SK-N-SH treated with all-trans-retinoic acid at 6 μM for 48 hours (cell line): ENCODE measurements around the gene DNASE1L3.
A peak's percentile ranks its signal among the peaks of the same experiment; 100 is the strongest.

Source experiments
- ATAC-seq: fragments of 200-7000 bp; cut with Tn5 transposase; 3 replicates; pipeline ENCODE4 v1.9.1; 2020; ENCODE audit warnings: mild to moderate bottlenecking, moderate library complexity
- ARNTL ChIP-seq: fragments of 450-650 bp; formaldehyde crosslinking; IDR thresholded peaks from 2 replicates; pipeline ENCODE4 v1.5.0; 2020; ENCODE audit warnings: low read depth, mild to moderate bottlenecking, moderate library complexity, borderline replicate concordance
- BACH2 ChIP-seq: fragments of 250-450 bp; sonication (Bioruptor Pico); IDR thresholded peaks from 2 replicates; pipeline ENCODE4 v1.9.0; 2021; ENCODE audit warnings: mild to moderate bottlenecking, borderline replicate concordance
- CSDC2 ChIP-seq: fragments of 250-450 bp; sonication (Bioruptor Pico); IDR thresholded peaks from 2 replicates; pipeline ENCODE4 v1.5.0; 2020; ENCODE audit warnings: mild to moderate bottlenecking, moderate library complexity
- ESRRG ChIP-seq: fragments of 250-450 bp; sonication (Bioruptor Pico); IDR thresholded peaks from 2 replicates; pipeline ENCODE4 v1.6.1; 2021; ENCODE audit warnings: mild to moderate bottlenecking
- GLIS3 ChIP-seq: fragments of 250-450 bp; sonication (Bioruptor Pico); IDR thresholded peaks from 2 replicates; pipeline ENCODE4 v1.5.0; 2020; ENCODE audit warnings: mild to moderate bottlenecking, moderate library complexity
- ISL1 ChIP-seq: fragments of 250-450 bp; sonication (Bioruptor Pico); IDR thresholded peaks from 2 replicates; pipeline ENCODE4 v2.1.2; 2022; ENCODE audit warnings: mild to moderate bottlenecking, moderate library complexity
- OSR1 ChIP-seq: fragments of 250-450 bp; sonication (Bioruptor Pico); IDR thresholded peaks from 2 replicates; pipeline ENCODE4 v1.8.0; 2022; ENCODE audit warnings: moderate library complexity, mild to moderate bottlenecking, inconsistent platforms
- PPARA ChIP-seq: fragments of 250-450 bp; sonication (Bioruptor Pico); IDR thresholded peaks from 2 replicates; pipeline ENCODE4 v1.5.0; 2020; ENCODE audit warnings: mild to moderate bottlenecking, borderline replicate concordance
- RARB ChIP-seq: fragments of 250-450 bp; sonication (Bioruptor Pico); IDR thresholded peaks from 2 replicates; pipeline ENCODE4 v1.8.0; 2021; ENCODE audit warnings: mild to moderate bottlenecking, moderate library complexity
- SNAI2 ChIP-seq: fragments of 250-450 bp; sonication (Bioruptor Pico); IDR thresholded peaks from 2 replicates; pipeline ENCODE4 v1.5.0; 2020; ENCODE audit warnings: mild to moderate bottlenecking, moderate library complexity
- TCF4 ChIP-seq: fragments of 250-450 bp; sonication (Bioruptor Pico); IDR thresholded peaks from 2 replicates; pipeline ENCODE4 v1.8.0; 2021; ENCODE audit warnings: mild to moderate bottlenecking, moderate library complexity, borderline replicate concordance
- TOX ChIP-seq: fragments of 250-450 bp; sonication (Bioruptor Pico); IDR thresholded peaks from 2 replicates; pipeline ENCODE4 v1.8.0; 2021; ENCODE audit warnings: mild to moderate bottlenecking, moderate library complexity, borderline replicate concordance
- ZC3H10 ChIP-seq: fragments of 250-450 bp; sonication (Bioruptor Pico); IDR thresholded peaks from 2 replicates; pipeline ENCODE4 v1.5.1; 2021; ENCODE audit warnings: mild to moderate bottlenecking, moderate library complexity
- ZFP3 ChIP-seq: fragments of 250-450 bp; sonication (Bioruptor Pico); IDR thresholded peaks from 2 replicates; pipeline ENCODE4 v1.5.0; 2020; ENCODE audit warnings: mild to moderate bottlenecking, moderate library complexity
- ZFP30 ChIP-seq: fragments of 450-650 bp; formaldehyde crosslinking; IDR thresholded peaks from 2 replicates; pipeline ENCODE4 v1.5.0; 2022; ENCODE audit warnings: mild to moderate bottlenecking, moderate library complexity
- ZNF565 ChIP-seq: fragments of 450-650 bp; formaldehyde crosslinking; conservative IDR thresholded peaks from 2 replicates; pipeline ENCODE4 v1.5.0; 2020; ENCODE audit warnings: low read depth, mild to moderate bottlenecking, moderate library complexity
- ZNF70 ChIP-seq: fragments of 450-650 bp; formaldehyde crosslinking; IDR thresholded peaks from 2 replicates; pipeline ENCODE4 v1.5.0; 2020; ENCODE audit warnings: mild to moderate bottlenecking, moderate library complexity
- ZNF8 ChIP-seq: fragments of 450-650 bp; formaldehyde crosslinking; IDR thresholded peaks from 2 replicates; pipeline ENCODE4 v1.5.0; 2020; ENCODE audit warnings: mild to moderate bottlenecking, moderate library complexity
- TF ChIP-seq, protein P1 (sequence below): fragments of 250-450 bp; sonication (Bioruptor Pico); IDR thresholded peaks from 2 replicates; pipeline ENCODE4 v1.5.1; 2020; ENCODE audit warnings: low read depth, mild to moderate bottlenecking, moderate library complexity
- TF ChIP-seq, protein P2 (sequence below): fragments of 250-450 bp; sonication (Bioruptor Pico); IDR thresholded peaks from 2 replicates; pipeline ENCODE4 v1.5.1; 2021; ENCODE audit warnings: mild to moderate bottlenecking, moderate library complexity
- TF ChIP-seq, protein P3 (sequence below): fragments of 250-450 bp; sonication (Bioruptor Pico); IDR thresholded peaks from 2 replicates; pipeline ENCODE4 v1.8.0; 2021; ENCODE audit warnings: low read depth, mild to moderate bottlenecking, moderate library complexity, borderline replicate concordance
- TF ChIP-seq, protein P4 (sequence below): fragments of 250-450 bp; sonication (Bioruptor Pico); IDR thresholded peaks from 2 replicates; pipeline ENCODE4 v1.5.0; 2020; ENCODE audit warnings: mild to moderate bottlenecking, moderate library complexity
- TF ChIP-seq, protein P5 (sequence below): fragments of 250-450 bp; sonication (Bioruptor Pico); IDR thresholded peaks from 2 replicates; pipeline ENCODE4 v1.8.0; 2020; ENCODE audit warnings: mild to moderate bottlenecking, moderate library complexity, borderline replicate concordance

Gene DNASE1L3

DNA sequence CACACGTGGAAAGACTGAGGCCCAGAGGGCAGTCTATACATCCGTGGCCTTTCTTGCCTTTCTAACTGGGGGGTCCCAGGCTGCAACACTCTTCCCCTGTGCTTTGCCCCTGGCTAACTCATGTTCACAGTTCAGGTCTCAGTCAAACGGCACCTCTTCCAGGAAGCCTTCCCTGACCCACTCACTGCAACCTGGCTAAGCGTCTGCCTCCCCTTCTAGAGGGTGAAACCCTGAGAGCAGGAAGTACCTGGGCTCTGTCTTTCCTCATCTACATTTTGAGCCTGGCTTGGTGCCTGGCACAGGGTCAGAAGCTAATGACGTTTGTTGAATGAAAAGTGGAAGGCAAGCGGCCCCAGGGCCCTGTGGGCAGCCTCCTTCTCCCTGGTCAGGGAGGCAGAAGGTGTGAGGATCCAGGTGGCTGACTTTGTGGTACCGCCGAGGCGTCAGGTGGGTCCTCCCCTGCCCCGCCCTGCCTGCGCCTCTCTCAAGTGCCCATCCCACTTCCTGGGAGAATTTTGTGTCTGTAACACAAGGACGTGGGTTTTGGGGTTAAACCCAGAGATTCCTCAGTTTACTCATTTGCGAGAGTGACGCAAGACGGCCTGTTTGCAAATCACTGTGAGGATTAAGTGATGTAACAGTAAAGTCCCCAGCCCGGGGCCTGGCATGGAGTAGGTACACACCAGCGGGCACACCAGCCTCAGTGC lies 32.1 kb downstream of the DNASE1L3 start:
- no peak for TF ChIP-seq ZFP3 (CRISPR knock-in tag)
- TF ChIP-seq, protein P1, sequence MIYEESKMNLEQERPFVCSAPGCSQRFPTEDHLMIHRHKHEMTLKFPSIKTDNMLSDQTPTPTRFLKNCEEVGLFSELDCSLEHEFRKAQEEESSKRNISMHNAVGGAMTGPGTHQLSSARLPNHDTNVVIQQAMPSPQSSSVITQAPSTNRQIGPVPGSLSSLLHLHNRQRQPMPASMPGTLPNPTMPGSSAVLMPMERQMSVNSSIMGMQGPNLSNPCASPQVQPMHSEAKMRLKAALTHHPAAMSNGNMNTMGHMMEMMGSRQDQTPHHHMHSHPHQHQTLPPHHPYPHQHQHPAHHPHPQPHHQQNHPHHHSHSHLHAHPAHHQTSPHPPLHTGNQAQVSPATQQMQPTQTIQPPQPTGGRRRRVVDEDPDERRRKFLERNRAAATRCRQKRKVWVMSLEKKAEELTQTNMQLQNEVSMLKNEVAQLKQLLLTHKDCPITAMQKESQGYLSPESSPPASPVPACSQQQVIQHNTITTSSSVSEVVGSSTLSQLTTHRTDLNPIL (CRISPR knock-in tag), result no peak
- TF ChIP-seq, protein P2, sequence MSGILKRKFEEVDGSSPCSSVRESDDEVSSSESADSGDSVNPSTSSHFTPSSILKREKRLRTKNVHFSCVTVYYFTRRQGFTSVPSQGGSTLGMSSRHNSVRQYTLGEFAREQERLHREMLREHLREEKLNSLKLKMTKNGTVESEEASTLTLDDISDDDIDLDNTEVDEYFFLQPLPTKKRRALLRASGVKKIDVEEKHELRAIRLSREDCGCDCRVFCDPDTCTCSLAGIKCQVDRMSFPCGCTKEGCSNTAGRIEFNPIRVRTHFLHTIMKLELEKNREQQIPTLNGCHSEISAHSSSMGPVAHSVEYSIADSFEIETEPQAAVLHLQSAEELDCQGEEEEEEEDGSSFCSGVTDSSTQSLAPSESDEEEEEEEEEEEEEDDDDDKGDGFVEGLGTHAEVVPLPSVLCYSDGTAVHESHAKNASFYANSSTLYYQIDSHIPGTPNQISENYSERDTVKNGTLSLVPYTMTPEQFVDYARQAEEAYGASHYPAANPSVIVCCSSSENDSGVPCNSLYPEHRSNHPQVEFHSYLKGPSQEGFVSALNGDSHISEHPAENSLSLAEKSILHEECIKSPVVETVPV (CRISPR knock-in tag), result no peak
- no peak for TF ChIP-seq ISL1 (CRISPR knock-in tag)
- TF ChIP-seq CSDC2 (CRISPR knock-in tag), result no peak
- TF ChIP-seq OSR1 (CRISPR knock-in tag), result no peak
- TF ChIP-seq SNAI2 (CRISPR knock-in tag), result no peak
- no peak for TF ChIP-seq ZFP30 (CRISPR knock-in tag)
- TF ChIP-seq BACH2 (CRISPR knock-in tag), result no peak
- TF ChIP-seq, protein P3, sequence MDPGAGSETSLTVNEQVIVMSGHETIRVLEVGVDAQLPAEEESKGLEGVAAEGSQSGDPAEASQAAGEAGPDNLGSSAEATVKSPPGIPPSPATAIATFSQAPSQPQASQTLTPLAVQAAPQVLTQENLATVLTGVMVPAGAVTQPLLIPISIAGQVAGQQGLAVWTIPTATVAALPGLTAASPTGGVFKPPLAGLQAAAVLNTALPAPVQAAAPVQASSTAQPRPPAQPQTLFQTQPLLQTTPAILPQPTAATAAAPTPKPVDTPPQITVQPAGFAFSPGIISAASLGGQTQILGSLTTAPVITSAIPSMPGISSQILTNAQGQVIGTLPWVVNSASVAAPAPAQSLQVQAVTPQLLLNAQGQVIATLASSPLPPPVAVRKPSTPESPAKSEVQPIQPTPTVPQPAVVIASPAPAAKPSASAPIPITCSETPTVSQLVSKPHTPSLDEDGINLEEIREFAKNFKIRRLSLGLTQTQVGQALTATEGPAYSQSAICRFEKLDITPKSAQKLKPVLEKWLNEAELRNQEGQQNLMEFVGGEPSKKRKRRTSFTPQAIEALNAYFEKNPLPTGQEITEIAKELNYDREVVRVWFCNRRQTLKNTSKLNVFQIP, result no peak
- no peak for TF ChIP-seq ZC3H10 (CRISPR knock-in tag)
- TF ChIP-seq, all 23 proteins: peak for 0
- ATAC-seq, result no peak

DNA sequence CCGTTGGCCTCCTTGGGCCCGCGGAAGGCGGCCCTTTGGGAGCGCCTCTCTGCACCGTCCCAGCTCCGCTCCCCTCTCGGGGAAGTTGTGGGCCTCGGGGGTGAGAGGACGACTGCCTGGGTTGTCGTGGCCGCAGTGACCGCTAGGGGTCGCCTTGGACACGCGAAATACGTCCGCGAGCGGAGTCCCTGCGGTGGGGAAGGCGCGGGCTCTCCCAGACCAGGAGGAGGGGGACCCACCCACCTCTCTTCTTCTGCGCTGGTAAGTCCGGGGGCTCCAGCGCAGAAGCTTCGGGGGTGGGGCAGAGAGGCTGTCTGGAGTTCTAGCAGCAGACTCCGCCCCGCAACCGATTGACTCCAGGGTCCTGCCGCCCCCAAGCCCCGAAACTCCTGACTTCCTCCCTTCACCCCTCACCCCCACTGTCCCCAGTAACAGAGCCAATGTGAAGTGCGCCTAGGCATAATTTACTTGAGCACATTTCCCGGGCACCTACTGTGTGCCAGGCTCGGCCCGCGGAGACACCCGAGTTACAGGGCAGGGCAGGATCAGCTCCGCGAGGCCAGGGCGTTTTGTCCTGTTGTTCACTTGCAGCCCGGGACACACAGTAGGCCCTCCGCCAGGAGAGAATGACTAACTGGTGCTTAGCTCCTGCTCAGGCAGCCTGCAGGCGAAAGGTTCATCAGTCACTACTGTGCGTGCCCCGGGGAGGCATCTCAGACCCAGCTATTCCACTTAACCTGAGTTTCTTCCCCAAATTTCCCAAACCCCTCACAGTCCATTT lies 32.8 kb downstream of the DNASE1L3 start:
- ATAC-seq, result peak; percentile 87
- TF ChIP-seq ZC3H10 (CRISPR knock-in tag) (no peak), RARB (no peak), ZNF565 (CRISPR knock-in tag) (peak; percentile 25; the same call in 1 of the 2 replicates), TCF4 (CRISPR knock-in tag) (no peak), PPARA (no peak), GLIS3 (CRISPR knock-in tag) (no peak), ISL1 (CRISPR knock-in tag) (no peak), OSR1 (CRISPR knock-in tag) (no peak), BACH2 (CRISPR knock-in tag) (no peak), ESRRG (CRISPR knock-in tag) (0 out of 2 replicates have a peak, but pooled peaks have one; percentile 34), TOX (CRISPR knock-in tag) (no peak; the same call in 1 of the 2 replicates), ZFP30 (CRISPR knock-in tag) (peak; percentile 33; the same call in 1 of the 2 replicates), CSDC2 (CRISPR knock-in tag) (no peak), ZNF8 (CRISPR knock-in tag) (no peak), ZNF70 (no peak), ARNTL (CRISPR knock-in tag) (no peak), SNAI2 (CRISPR knock-in tag) (no peak), ZFP3 (CRISPR knock-in tag) (no peak)
- TF ChIP-seq, protein P2 (CRISPR knock-in tag), result peak; percentile 16; the same call in 1 of the 2 replicates
- TF ChIP-seq, protein P4, sequence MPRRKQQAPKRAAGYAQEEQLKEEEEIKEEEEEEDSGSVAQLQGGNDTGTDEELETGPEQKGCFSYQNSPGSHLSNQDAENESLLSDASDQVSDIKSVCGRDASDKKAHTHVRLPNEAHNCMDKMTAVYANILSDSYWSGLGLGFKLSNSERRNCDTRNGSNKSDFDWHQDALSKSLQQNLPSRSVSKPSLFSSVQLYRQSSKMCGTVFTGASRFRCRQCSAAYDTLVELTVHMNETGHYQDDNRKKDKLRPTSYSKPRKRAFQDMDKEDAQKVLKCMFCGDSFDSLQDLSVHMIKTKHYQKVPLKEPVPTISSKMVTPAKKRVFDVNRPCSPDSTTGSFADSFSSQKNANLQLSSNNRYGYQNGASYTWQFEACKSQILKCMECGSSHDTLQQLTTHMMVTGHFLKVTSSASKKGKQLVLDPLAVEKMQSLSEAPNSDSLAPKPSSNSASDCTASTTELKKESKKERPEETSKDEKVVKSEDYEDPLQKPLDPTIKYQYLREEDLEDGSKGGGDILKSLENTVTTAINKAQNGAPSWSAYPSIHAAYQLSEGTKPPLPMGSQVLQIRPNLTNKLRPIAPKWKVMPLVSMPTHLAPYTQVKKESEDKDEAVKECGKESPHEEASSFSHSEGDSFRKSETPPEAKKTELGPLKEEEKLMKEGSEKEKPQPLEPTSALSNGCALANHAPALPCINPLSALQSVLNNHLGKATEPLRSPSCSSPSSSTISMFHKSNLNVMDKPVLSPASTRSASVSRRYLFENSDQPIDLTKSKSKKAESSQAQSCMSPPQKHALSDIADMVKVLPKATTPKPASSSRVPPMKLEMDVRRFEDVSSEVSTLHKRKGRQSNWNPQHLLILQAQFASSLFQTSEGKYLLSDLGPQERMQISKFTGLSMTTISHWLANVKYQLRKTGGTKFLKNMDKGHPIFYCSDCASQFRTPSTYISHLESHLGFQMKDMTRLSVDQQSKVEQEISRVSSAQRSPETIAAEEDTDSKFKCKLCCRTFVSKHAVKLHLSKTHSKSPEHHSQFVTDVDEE, result no peak
- TF ChIP-seq, protein P5, sequence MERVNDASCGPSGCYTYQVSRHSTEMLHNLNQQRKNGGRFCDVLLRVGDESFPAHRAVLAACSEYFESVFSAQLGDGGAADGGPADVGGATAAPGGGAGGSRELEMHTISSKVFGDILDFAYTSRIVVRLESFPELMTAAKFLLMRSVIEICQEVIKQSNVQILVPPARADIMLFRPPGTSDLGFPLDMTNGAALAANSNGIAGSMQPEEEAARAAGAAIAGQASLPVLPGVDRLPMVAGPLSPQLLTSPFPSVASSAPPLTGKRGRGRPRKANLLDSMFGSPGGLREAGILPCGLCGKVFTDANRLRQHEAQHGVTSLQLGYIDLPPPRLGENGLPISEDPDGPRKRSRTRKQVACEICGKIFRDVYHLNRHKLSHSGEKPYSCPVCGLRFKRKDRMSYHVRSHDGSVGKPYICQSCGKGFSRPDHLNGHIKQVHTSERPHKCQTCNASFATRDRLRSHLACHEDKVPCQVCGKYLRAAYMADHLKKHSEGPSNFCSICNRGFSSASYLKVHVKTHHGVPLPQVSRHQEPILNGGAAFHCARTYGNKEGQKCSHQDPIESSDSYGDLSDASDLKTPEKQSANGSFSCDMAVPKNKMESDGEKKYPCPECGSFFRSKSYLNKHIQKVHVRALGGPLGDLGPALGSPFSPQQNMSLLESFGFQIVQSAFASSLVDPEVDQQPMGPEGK (CRISPR knock-in tag), result peak; percentile 7; the same call in 1 of the 2 replicates
- TF ChIP-seq, protein P1 (CRISPR knock-in tag), result no peak
- TF ChIP-seq, protein P3, result no peak
